Lower leg skin (tissue), 4 donors: Measurements from ENCODE around the gene PNKD. TPM values are rescaled to one million over a fixed set of nuclear protein-coding genes. Genes with fewer than 3 reads are reported as not detected.

Experiments used
- DNase-seq, 2 donors: peaks; one replicate each; pipeline ENCODE4 v3.0.0-alpha.2; 2019; ENCODE audit warnings: low spot score in 2 of 2
- H3K4me3 ChIP-seq: fragments of 200-600 bp; sonication (generic); 2 replicates; pipeline ENCODE4 v1.5.1; 2017; ENCODE audit warnings: mild to moderate bottlenecking, low read depth; ENCODE audit not compliant: poor library complexity, severe bottlenecking
- POLR2A ChIP-seq, 2 donors: fragments of 450-650 bp; IDR thresholded peaks; one replicate each; pipeline ENCODE4 v1.6.1; 2016 to 2017; ENCODE audit warnings: antibody characterized with exemption in 2 of 2, mild to moderate bottlenecking in 1 of 2, moderate library complexity in 1 of 2
- WGBS, 2 donors: methylation state at CpG; one replicate each; pipeline ENCODE4 v1.1.5; 2018; 5-methylcytosine and 5-hydroxymethylcytosine counted together
- intact Hi-C: fragments of 100-400 bp; cut with DNase I; formaldehyde crosslinking; loops from one replicate; pipeline ENCODE4 v1.15.0; 2023; ENCODE audit warnings: low total_unique reads
- total RNA-seq, 4 donors: library from RNA; depleted of rRNA; stranded (reverse); fragments of >200 nt; gene quantifications; one replicate each; pipeline ENCODE4 v1.1.0, GENCODE V29; 2016
- TF ChIP-seq, protein P1 (sequence below), 3 donors: fragments of 450-650 bp; IDR thresholded peaks; one replicate each; pipeline ENCODE4 v1.5.1; 2016; ENCODE audit warnings: antibody characterized with exemption in 3 of 3, mild to moderate bottlenecking in 3 of 3, moderate library complexity in 2 of 3

PNKD gene
- total RNA-seq, 4 donors from 2014 or later: 26.6 to 60.6 (median 43.3) TPM

GRCh38 chr2:218276986-218277755 is 6.9 kb downstream of the PNKD start:
- 77 to 78% methylated on average over 12 of the region's 12 CpGs for WGBS, 2 donors
- H3K4me3 ChIP-seq: no peak overlapping the region
- TF ChIP-seq, protein P1, sequence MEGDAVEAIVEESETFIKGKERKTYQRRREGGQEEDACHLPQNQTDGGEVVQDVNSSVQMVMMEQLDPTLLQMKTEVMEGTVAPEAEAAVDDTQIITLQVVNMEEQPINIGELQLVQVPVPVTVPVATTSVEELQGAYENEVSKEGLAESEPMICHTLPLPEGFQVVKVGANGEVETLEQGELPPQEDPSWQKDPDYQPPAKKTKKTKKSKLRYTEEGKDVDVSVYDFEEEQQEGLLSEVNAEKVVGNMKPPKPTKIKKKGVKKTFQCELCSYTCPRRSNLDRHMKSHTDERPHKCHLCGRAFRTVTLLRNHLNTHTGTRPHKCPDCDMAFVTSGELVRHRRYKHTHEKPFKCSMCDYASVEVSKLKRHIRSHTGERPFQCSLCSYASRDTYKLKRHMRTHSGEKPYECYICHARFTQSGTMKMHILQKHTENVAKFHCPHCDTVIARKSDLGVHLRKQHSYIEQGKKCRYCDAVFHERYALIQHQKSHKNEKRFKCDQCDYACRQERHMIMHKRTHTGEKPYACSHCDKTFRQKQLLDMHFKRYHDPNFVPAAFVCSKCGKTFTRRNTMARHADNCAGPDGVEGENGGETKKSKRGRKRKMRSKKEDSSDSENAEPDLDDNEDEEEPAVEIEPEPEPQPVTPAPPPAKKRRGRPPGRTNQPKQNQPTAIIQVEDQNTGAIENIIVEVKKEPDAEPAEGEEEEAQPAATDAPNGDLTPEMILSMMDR (IDR thresholded peaks at IDR 0.05): no peak
- no peak for TF ChIP-seq POLR2A (IDR thresholded peaks at IDR 0.05)
- intact Hi-C loops: loop anchor here (10.0 kb wide), 1 partner anchor 118 kb away; the partner anchor contains the start of gene CTDSP1
- DNase-seq: no peak

DNA sequence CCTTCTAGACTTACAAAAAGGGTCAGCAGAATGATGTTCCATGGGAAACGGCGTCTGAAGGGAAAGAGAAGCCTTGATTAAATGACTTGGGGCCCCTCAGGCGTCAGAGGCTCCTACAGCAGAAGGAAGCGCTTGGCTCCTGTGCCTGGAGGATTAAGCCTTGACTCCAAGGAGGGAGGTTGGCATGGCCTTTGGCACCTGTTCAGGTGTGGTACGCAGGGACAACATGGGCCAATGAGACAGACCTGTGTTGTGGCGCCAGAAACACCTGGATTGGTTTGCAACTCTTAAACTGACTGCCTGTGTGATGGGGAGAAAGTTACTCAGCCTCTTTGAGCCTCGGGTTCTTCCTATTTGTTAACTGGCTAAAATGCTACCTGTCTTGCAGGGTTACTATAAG is 7.6 kb downstream of the PNKD start:
- no peak overlapping the region for H3K4me3 ChIP-seq
- intact Hi-C loops: loop anchor here (10.0 kb wide), 1 partner anchor 117 kb away; the partner anchor contains the start of gene CTDSP1
- TF ChIP-seq, protein P1 (IDR thresholded peaks at IDR 0.05): no peak
- no peak for TF ChIP-seq POLR2A (IDR thresholded peaks at IDR 0.05)
- DNase-seq: no peak
- WGBS, 2 donors: 63 to 72% methylated on average over 7 of the region's 7 CpGs

GRCh38 chr2:218278531-218279360 is 8.4 kb downstream of the PNKD start:
- H3K4me3 ChIP-seq: no peak overlapping the region
- no peak for TF ChIP-seq POLR2A (IDR thresholded peaks at IDR 0.05)
- TF ChIP-seq, protein P1 (IDR thresholded peaks at IDR 0.05): no peak
- WGBS, 2 donors: 72 to 73% methylated on average over 14 to 16 of the region's 16 CpGs
- no peak for DNase-seq
- intact Hi-C loops: loop anchor here (10.0 kb wide), 1 partner anchor 116 kb away; the partner anchor contains the start of gene CTDSP1

GRCh38 chr2:218280260-218280870 is 10.0 kb downstream of the PNKD start:
- no peak overlapping the region for H3K4me3 ChIP-seq
- intact Hi-C loops: no loop called here
- TF ChIP-seq, protein P1 (IDR thresholded peaks at IDR 0.05): no peak
- TF ChIP-seq POLR2A (IDR thresholded peaks at IDR 0.05): no peak
- no peak for DNase-seq
- WGBS, 2 donors: 89 to 91% methylated on average over 14 of the region's 14 CpGs

GRCh38 chr2:218281449-218281848 is 11.1 kb downstream of the PNKD start:
- WGBS, 2 donors: 38 to 47% methylated on average over 3 of the region's 3 CpGs
- intact Hi-C loops: no loop called here
- TF ChIP-seq, protein P1 (IDR thresholded peaks at IDR 0.05): no peak
- no peak for TF ChIP-seq POLR2A (IDR thresholded peaks at IDR 0.05)
- no peak overlapping the region for H3K4me3 ChIP-seq
- DNase-seq: no peak
